H9 (cell line): ENCODE data around the gene ECHDC3. TPM values are rescaled to one million over a fixed set of nuclear protein-coding genes. Genes with fewer than 3 reads are reported as not detected.

ENCODE experiments used
- DNase-seq: peaks from one replicate; pipeline ENCODE4 v3.0.0-alpha.2; 2017
- H2AFZ ChIP-seq: one replicate; pipeline ENCODE4 v1.6.1; 2013; ENCODE audit warnings: mild to moderate bottlenecking, low read length, control low read depth, moderate library complexity
- H2AK5ac ChIP-seq: 2 replicates; pipeline ENCODE4 v1.6.1; 2013; ENCODE audit warnings: low read length, control low read depth, mixed read lengths; ENCODE audit not compliant: insufficient read length
- H2BK120ac ChIP-seq: one replicate; pipeline ENCODE4 v1.6.1; 2013; ENCODE audit warnings: low read depth, mild to moderate bottlenecking, low read length, control low read depth, inconsistent platforms; ENCODE audit not compliant: poor library complexity, severe bottlenecking
- H2BK12ac ChIP-seq: 2 replicates; pipeline ENCODE4 v1.6.1; 2013; ENCODE audit warnings: low read length, control low read depth, mixed read lengths, low read depth; ENCODE audit not compliant: insufficient read length
- H2BK15ac ChIP-seq: 2 replicates; pipeline ENCODE4 v1.6.1; 2013; ENCODE audit warnings: low read depth, low read length, control low read depth
- H2BK20ac ChIP-seq: one replicate; pipeline ENCODE4 v1.6.1; 2013; ENCODE audit warnings: low read depth, mild to moderate bottlenecking, low read length, control low read depth, inconsistent platforms; ENCODE audit not compliant: poor library complexity, severe bottlenecking
- H2BK5ac ChIP-seq: 2 replicates; pipeline ENCODE4 v1.6.1; 2013; ENCODE audit warnings: low read length, control low read depth, mixed read lengths; ENCODE audit not compliant: insufficient read length
- H3K14ac ChIP-seq: 2 replicates; pipeline ENCODE4 v1.6.1; 2013; ENCODE audit warnings: low read length, control low read depth; ENCODE audit not compliant: insufficient read depth
- H3K18ac ChIP-seq: 2 replicates; pipeline ENCODE4 v1.6.1; 2013; ENCODE audit warnings: low read depth, mild to moderate bottlenecking, mixed read lengths, low read length, control low read depth; ENCODE audit not compliant: insufficient read length
- H3K23ac ChIP-seq: 2 replicates; pipeline ENCODE4 v1.6.1; 2013; ENCODE audit warnings: low read length, control low read depth, mixed read lengths, low read depth; ENCODE audit not compliant: insufficient read length
- H3K23me2 ChIP-seq: 2 replicates; pipeline ENCODE4 v1.6.1; 2013; ENCODE audit warnings: low read depth, mild to moderate bottlenecking, mixed read lengths, low read length, control low read depth; ENCODE audit not compliant: insufficient read length, poor library complexity, severe bottlenecking
- H3K27ac ChIP-seq: 2 replicates; pipeline ENCODE4 v1.5.1; 2013; ENCODE audit warnings: low read length, control low read depth, mixed read lengths, low read depth; ENCODE audit not compliant: insufficient read length
- H3K27me3 ChIP-seq: 2 replicates; pipeline ENCODE4 v1.6.1; 2013; ENCODE audit warnings: low read length, control low read depth, inconsistent platforms; ENCODE audit not compliant: insufficient read depth
- H3K4ac ChIP-seq: 2 replicates; pipeline ENCODE4 v1.6.1; 2013; ENCODE audit warnings: low read depth, mild to moderate bottlenecking, control low read depth, inconsistent platforms, low read length, moderate library complexity
- H3K4me1 ChIP-seq: 2 replicates; pipeline ENCODE4 v1.6.1; 2013; ENCODE audit warnings: low read length, control low read depth, inconsistent platforms; ENCODE audit not compliant: insufficient read depth
- H3K4me2 ChIP-seq: 2 replicates; pipeline ENCODE4 v1.6.1; 2013; ENCODE audit warnings: low read length, control low read depth, mixed read lengths; ENCODE audit not compliant: insufficient read length, insufficient read depth
- H3K56ac ChIP-seq: 2 replicates; pipeline ENCODE4 v1.6.1; 2013; ENCODE audit warnings: low read depth, mild to moderate bottlenecking, mixed read lengths, low read length, control low read depth; ENCODE audit not compliant: insufficient read length
- H3K79me1 ChIP-seq: 2 replicates; pipeline ENCODE4 v1.6.1; 2013; ENCODE audit warnings: low read depth, mild to moderate bottlenecking, moderate library complexity, low read length, control low read depth, inconsistent platforms; ENCODE audit not compliant: insufficient read depth, poor library complexity, severe bottlenecking
- H3K79me2 ChIP-seq: 2 replicates; pipeline ENCODE4 v1.6.1; 2013; ENCODE audit warnings: low read length, control low read depth, inconsistent platforms; ENCODE audit not compliant: insufficient read depth
- H3K9ac ChIP-seq: 2 replicates; pipeline ENCODE4 v1.6.1; 2013; ENCODE audit warnings: low read length, control low read depth, mixed read lengths; ENCODE audit not compliant: insufficient read length; ENCODE audit errors: extremely low read depth
- H3K9me3 ChIP-seq: one replicate; pipeline ENCODE4 v1.6.1; 2013; ENCODE audit warnings: low read depth, low read length, inconsistent platforms; ENCODE audit not compliant: control insufficient read depth
- H3T11ph ChIP-seq: one replicate; pipeline ENCODE4 v1.6.1; 2013; ENCODE audit warnings: mild to moderate bottlenecking, low read length, control low read depth, inconsistent platforms
- H4K20me1 ChIP-seq: one replicate; pipeline ENCODE4 v1.6.1; 2013; ENCODE audit not compliant: control insufficient read depth, insufficient read length, insufficient read depth
- H4K5ac ChIP-seq: 2 replicates; pipeline ENCODE4 v1.6.1; 2013; ENCODE audit warnings: low read depth, mild to moderate bottlenecking, mixed read lengths, low read length, control low read depth; ENCODE audit not compliant: insufficient read length
- H4K8ac ChIP-seq: replicated peaks from 2 replicates; pipeline ENCODE4 v1.6.1; 2013; ENCODE audit warnings: low read length, control low read depth, mixed read lengths, low read depth; ENCODE audit not compliant: insufficient read length
- H4K91ac ChIP-seq: 2 replicates; pipeline ENCODE4 v1.6.1; 2013; ENCODE audit warnings: low read depth, mild to moderate bottlenecking, moderate library complexity, mixed read lengths, low read length, control low read depth; ENCODE audit not compliant: insufficient read length
- H3K27ac Mint-ChIP-seq, 3 experiments: 2 replicates in 2 of 3; 3 replicates in 1 of 3; pipeline ENCODE4 v1.8.0; 2020 to 2021; ENCODE audit warnings: mixed read lengths in 3 of 3, mild to moderate bottlenecking in 1 of 3, moderate library complexity in 1 of 3
- H3K27me3 Mint-ChIP-seq: 2 replicates; pipeline ENCODE4 v1.8.0; 2021; ENCODE audit warnings: low read depth, mild to moderate bottlenecking, moderate library complexity, mixed read lengths
- H3K36me3 Mint-ChIP-seq, 3 experiments: 2 replicates in 2 of 3; 3 replicates in 1 of 3; pipeline ENCODE4 v1.8.0; 2020 to 2021; ENCODE audit warnings: low read depth in 3 of 3, mixed read lengths in 3 of 3; ENCODE audit not compliant: insufficient read depth in 1 of 3
- H3K4me1 Mint-ChIP-seq, 2 experiments: 2 replicates each; pipeline ENCODE4 v1.8.0; 2020; ENCODE audit warnings: mixed read lengths in 2 of 2
- H3K4me3 Mint-ChIP-seq, 2 experiments: 2 replicates in 1 of 2; 3 replicates in 1 of 2; pipeline ENCODE4 v1.8.0; 2020 to 2021; ENCODE audit warnings: mild to moderate bottlenecking in 2 of 2, mixed read lengths in 2 of 2, moderate library complexity in 1 of 2
- H3K9me3 Mint-ChIP-seq, 2 experiments: 2 replicates in 1 of 2; 3 replicates in 1 of 2; pipeline ENCODE4 v1.8.0; 2020; ENCODE audit warnings: mild to moderate bottlenecking in 2 of 2, mixed read lengths in 2 of 2, moderate library complexity in 1 of 2
- CTCF ChIP-seq: fragments of 200-600 bp; sonication (generic); conservative IDR thresholded peaks from 3 replicates; pipeline ENCODE4 v1.8.0; 2021; ENCODE audit warnings: antibody characterized with exemption, mild to moderate bottlenecking
- WGBS: extraction: QIAGEN DNeasy Blood & Tissue Kit; methylation state at CpG from one replicate; pipeline ENCODE4 v1.1.7; 2013; ENCODE audit warnings: missing lambda C conversion rate, low lambda C conversion rate, mixed read lengths; ENCODE audit not compliant: insufficient read length; ENCODE audit errors: extremely low coverage; 5-methylcytosine and 5-hydroxymethylcytosine counted together
- total RNA-seq: library from RNA; stranded (reverse); gene quantifications from 2 replicates; pipeline ENCODE4 v1.2.1, GENCODE V29; 2021

The ECHDC3 gene
- total RNA-seq, 1 experiment from 2014 or later = 9.3 TPM

- WGBS = no CpG with 5 or more reads among the region's 8 CpGs
- Mint-ChIP-seq H3K27ac (no peak overlapping the region), H3K36me3 (peaks cover 0 to 2% (median 1%) of the 10 kb centered on the region in 3 experiments; a peak in 1 of 7 replicates), H3K27me3 (no peaks in the 10 kb centered on the region), H3K4me3 (no peak overlapping the region), H3K4me1 (peaks cover 5 to 6% of the 10 kb centered on the region in 2 experiments; a peak in 3 of 4 replicates), H3K9me3 (no peaks in the 10 kb centered on the region)
- H4K5ac ChIP-seq = no peak overlapping the region
- no peaks in the 10 kb centered on the region for H3K79me2 ChIP-seq
- no peaks in the 10 kb centered on the region for H3K23me2 ChIP-seq
- no peaks in the 10 kb centered on the region for H3K9me3 ChIP-seq
- no peak overlapping the region for H2BK15ac ChIP-seq
- H4K20me1 ChIP-seq = no peaks in the 10 kb centered on the region
- no peak for TF ChIP-seq CTCF
- no peak overlapping the region for H3T11ph ChIP-seq
- no peak overlapping the region for H3K4ac ChIP-seq
- no peak overlapping the region for H3K56ac ChIP-seq
- H2AFZ ChIP-seq = no peak overlapping the region
- no peaks in the 10 kb centered on the region for H3K79me1 ChIP-seq
- H2BK12ac ChIP-seq = no peak overlapping the region
- H3K9ac ChIP-seq = no peak overlapping the region
- H3K27ac ChIP-seq = no peak overlapping the region
- no peak overlapping the region for H2AK5ac ChIP-seq
- no peak overlapping the region for H4K8ac ChIP-seq
- H3K14ac ChIP-seq = no peak overlapping the region
- no peak for DNase-seq
- H3K27me3 ChIP-seq = no peaks in the 10 kb centered on the region
- no peak overlapping the region for H3K4me2 ChIP-seq
- no peak overlapping the region for H2BK5ac ChIP-seq
- no peak overlapping the region for H3K23ac ChIP-seq
- no peak overlapping the region for H2BK120ac ChIP-seq
- H2BK20ac ChIP-seq = no peak overlapping the region
- H3K4me1 ChIP-seq = no peaks in the 10 kb centered on the region
- no peak overlapping the region for H4K91ac ChIP-seq
- H3K18ac ChIP-seq = no peak overlapping the region
Observed at GRCh38 chr10:11760151-11760550, 18.0 kb downstream of the ECHDC3 start.
